Measurements from ENCODE around the gene KCNJ6.

- TF ChIP-seq CTCF (IDR thresholded peaks at IDR 0.05) (no peak), POLR2A (IDR thresholded peaks at IDR 0.05) (no peak)
Observed at GRCh38 chr21:37945036-37945435, 28.8 kb upstream of the KCNJ6 start.

Measured in testis (tissue), 2 donors.